Glutamatergic neuron (in vitro differentiated cells): Measurements from ENCODE around the gene ANKRD30A. TPM values are rescaled to one million over a fixed set of nuclear protein-coding genes. Genes with fewer than 3 reads are reported as not detected.

ENCODE experiments used
- DNase-seq: peaks from one replicate; pipeline ENCODE4 v3.0.0; 2022
- H3K27ac Mint-ChIP-seq: one replicate; pipeline ENCODE4 v1.8.0; 2020; ENCODE audit warnings: mild to moderate bottlenecking, mixed read lengths, inconsistent platforms; ENCODE audit not compliant: unreplicated experiment
- H3K27me3 Mint-ChIP-seq: one replicate; pipeline ENCODE4 v1.8.0; 2020; ENCODE audit warnings: mild to moderate bottlenecking, moderate library complexity, mixed read lengths, inconsistent platforms; ENCODE audit not compliant: unreplicated experiment
- H3K36me3 Mint-ChIP-seq: one replicate; pipeline ENCODE4 v1.8.0; 2020; ENCODE audit warnings: mild to moderate bottlenecking, mixed read lengths, inconsistent platforms; ENCODE audit not compliant: unreplicated experiment
- H3K4me1 Mint-ChIP-seq: one replicate; pipeline ENCODE4 v1.8.0; 2020; ENCODE audit warnings: mild to moderate bottlenecking, low read depth, mixed read lengths, inconsistent platforms; ENCODE audit not compliant: unreplicated experiment
- H3K4me3 Mint-ChIP-seq: one replicate; pipeline ENCODE4 v1.8.0; 2020; ENCODE audit warnings: mild to moderate bottlenecking, mixed read lengths, inconsistent platforms; ENCODE audit not compliant: unreplicated experiment
- H3K9me3 Mint-ChIP-seq: one replicate; pipeline ENCODE4 v1.8.0; 2020; ENCODE audit warnings: mild to moderate bottlenecking, moderate library complexity, mixed read lengths, inconsistent platforms; ENCODE audit not compliant: unreplicated experiment
- total RNA-seq: library from RNA; stranded (reverse); fragmentation: NEBNext Ultra II Directional; extraction: Animal tissue kit (Norgen Biotek cat#: 25700); gene quantifications from one replicate; pipeline ENCODE4 v1.2.1, GENCODE V29; 2021; ENCODE audit not compliant: unreplicated experiment
- TF ChIP-seq, protein P1 (sequence below): fragments of 200-600 bp; sonication (generic); IDR thresholded peaks from one replicate; pipeline ENCODE4 v1.5.0; 2021; ENCODE audit not compliant: partially characterized antibody, unreplicated experiment

The ANKRD30A gene
- total RNA-seq, 1 donor from 2014 or later = not detected

GRCh38 chr10:37268266-37268665 lies 142.9 kb downstream of the ANKRD30A start:
- H3K9me3 Mint-ChIP-seq = peaks cover 3% of the 10 kb centered on the region
- H3K4me1 Mint-ChIP-seq = no peaks in the 10 kb centered on the region
- H3K4me3 Mint-ChIP-seq = no peak overlapping the region
- no peak for DNase-seq
- H3K27me3 Mint-ChIP-seq = no peaks in the 10 kb centered on the region
- H3K36me3 Mint-ChIP-seq = no peaks in the 10 kb centered on the region
- no peak overlapping the region for H3K27ac Mint-ChIP-seq
- TF ChIP-seq, protein P1, sequence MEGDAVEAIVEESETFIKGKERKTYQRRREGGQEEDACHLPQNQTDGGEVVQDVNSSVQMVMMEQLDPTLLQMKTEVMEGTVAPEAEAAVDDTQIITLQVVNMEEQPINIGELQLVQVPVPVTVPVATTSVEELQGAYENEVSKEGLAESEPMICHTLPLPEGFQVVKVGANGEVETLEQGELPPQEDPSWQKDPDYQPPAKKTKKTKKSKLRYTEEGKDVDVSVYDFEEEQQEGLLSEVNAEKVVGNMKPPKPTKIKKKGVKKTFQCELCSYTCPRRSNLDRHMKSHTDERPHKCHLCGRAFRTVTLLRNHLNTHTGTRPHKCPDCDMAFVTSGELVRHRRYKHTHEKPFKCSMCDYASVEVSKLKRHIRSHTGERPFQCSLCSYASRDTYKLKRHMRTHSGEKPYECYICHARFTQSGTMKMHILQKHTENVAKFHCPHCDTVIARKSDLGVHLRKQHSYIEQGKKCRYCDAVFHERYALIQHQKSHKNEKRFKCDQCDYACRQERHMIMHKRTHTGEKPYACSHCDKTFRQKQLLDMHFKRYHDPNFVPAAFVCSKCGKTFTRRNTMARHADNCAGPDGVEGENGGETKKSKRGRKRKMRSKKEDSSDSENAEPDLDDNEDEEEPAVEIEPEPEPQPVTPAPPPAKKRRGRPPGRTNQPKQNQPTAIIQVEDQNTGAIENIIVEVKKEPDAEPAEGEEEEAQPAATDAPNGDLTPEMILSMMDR = no peak

- Mint-ChIP-seq H3K4me1 (no peaks in the 10 kb centered on the region), H3K4me3 (no peak overlapping the region), H3K27ac (no peak overlapping the region), H3K36me3 (no peaks in the 10 kb centered on the region), H3K9me3 (peaks cover 3% of the 10 kb centered on the region), H3K27me3 (no peaks in the 10 kb centered on the region)
- TF ChIP-seq, protein P1 = no peak
- no peak for DNase-seq
Measured at GRCh38 chr10:37269554-37270256, 144.3 kb downstream of the ANKRD30A start.

- Mint-ChIP-seq H3K36me3 (no peaks in the 10 kb centered on the region), H3K9me3 (peaks cover 9% of the 10 kb centered on the region), H3K27me3 (no peaks in the 10 kb centered on the region), H3K27ac (no peak overlapping the region), H3K4me3 (no peak overlapping the region), H3K4me1 (no peaks in the 10 kb centered on the region)
- no peak for DNase-seq
- TF ChIP-seq, protein P1 = no peak
Measured at GRCh38 chr10:37275216-37275777, 149.9 kb downstream of the ANKRD30A start.

DNA sequence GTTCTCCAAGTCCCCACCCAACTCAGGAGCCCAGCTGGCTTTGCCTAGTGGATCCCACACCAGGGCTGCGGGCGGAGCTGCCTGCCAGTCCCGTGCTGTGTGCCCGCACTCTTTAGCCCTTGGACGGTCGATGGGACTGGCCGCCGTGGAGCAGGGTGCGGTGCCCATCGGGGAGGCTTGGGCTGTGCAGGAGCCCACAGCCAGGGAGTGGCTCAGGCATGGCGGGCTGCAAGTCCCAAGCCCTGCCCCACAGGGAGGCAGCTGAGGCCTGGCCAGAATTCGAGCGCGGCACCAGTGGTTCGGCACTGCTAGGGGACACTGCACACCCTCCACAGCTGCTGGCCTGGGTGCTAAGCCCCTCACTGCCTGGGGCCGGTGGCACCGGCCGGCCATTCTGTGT lies 159.7 kb downstream of the ANKRD30A start:
- H3K4me3 Mint-ChIP-seq = no peak overlapping the region
- TF ChIP-seq, protein P1 = no peak
- no peak for DNase-seq
- H3K27me3 Mint-ChIP-seq = peaks cover 2% of the 10 kb centered on the region
- H3K27ac Mint-ChIP-seq = no peak overlapping the region
- peaks cover 1% of the 10 kb centered on the region for H3K9me3 Mint-ChIP-seq
- H3K4me1 Mint-ChIP-seq = no peaks in the 10 kb centered on the region
- peaks cover 6% of the 10 kb centered on the region for H3K36me3 Mint-ChIP-seq

- Mint-ChIP-seq H3K4me1 (no peaks in the 10 kb centered on the region), H3K27me3 (peaks cover 2% of the 10 kb centered on the region), H3K9me3 (peaks cover 3% of the 10 kb centered on the region), H3K36me3 (peaks cover 6% of the 10 kb centered on the region), H3K4me3 (no peak overlapping the region), H3K27ac (no peak overlapping the region)
- TF ChIP-seq, protein P1 = no peak
- DNase-seq = no peak
Measured at GRCh38 chr10:37289833-37290464, 164.6 kb downstream of the ANKRD30A start.
